ENCODE data around the gene GABARAP. TPM values are rescaled to one million over a fixed set of nuclear protein-coding genes. Genes with fewer than 3 reads are reported as not detected.
A peak's percentile ranks its signal among the peaks of the same experiment; 100 is the strongest.

The GABARAP gene
- total RNA-seq, 4 donors from 2014 or later, result 112 to 840 (median 273) TPM

DNA sequence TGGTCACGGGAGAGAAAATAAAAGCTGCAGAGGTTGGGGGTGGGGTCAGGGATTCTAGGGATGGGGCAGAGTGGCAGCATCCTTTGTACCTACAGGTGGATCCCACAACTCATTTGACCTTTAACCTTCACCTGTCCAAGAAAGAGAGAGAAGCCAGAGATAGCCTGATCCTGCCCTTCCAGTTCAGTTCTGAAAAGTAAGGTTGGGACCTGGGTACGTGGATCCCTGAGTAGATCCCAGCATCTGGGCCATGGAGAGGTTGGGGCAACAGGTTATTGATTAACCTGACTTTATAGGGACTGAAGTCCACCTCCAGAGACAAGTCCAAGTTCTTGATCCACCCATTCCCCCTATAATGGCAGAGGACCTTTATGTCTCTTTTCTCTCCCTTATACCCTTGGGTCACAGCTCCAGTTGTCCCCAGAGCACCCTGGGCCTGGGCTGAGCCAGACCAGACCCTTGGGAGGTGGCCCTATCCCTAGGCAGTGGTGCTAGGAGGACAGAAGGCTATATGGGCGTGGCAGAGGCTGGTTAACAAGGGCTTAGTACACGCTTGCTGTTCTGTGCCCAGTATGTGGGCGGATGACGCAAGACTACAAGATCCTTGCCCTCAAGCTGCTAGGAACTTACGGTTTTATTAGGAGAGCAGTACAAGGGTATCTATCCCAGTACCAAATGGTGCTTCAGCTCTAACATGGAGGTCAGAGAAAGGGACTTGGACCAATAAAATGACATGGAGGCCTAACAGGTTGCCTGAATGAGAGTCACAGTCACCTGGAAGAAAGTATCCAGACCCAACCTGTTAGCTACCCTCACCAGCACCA is 16.7 kb upstream of the GABARAP start:
- TF ChIP-seq POLR2A (IDR thresholded peaks at IDR 0.05), result no peak
- TF ChIP-seq, protein P1, sequence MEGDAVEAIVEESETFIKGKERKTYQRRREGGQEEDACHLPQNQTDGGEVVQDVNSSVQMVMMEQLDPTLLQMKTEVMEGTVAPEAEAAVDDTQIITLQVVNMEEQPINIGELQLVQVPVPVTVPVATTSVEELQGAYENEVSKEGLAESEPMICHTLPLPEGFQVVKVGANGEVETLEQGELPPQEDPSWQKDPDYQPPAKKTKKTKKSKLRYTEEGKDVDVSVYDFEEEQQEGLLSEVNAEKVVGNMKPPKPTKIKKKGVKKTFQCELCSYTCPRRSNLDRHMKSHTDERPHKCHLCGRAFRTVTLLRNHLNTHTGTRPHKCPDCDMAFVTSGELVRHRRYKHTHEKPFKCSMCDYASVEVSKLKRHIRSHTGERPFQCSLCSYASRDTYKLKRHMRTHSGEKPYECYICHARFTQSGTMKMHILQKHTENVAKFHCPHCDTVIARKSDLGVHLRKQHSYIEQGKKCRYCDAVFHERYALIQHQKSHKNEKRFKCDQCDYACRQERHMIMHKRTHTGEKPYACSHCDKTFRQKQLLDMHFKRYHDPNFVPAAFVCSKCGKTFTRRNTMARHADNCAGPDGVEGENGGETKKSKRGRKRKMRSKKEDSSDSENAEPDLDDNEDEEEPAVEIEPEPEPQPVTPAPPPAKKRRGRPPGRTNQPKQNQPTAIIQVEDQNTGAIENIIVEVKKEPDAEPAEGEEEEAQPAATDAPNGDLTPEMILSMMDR (IDR thresholded peaks at IDR 0.05), result no peak
- peaks cover 9 to 28% of the 10 kb centered on the region in 2 donors for H3K4me1 ChIP-seq
- no peaks in the 10 kb centered on the region for H3K27me3 ChIP-seq
- H3K9me3 ChIP-seq, result no peaks in the 10 kb centered on the region
- intact Hi-C loops (cut with DNase I), result no loop called here
- no peak overlapping the region for H3K27ac ChIP-seq
- DNase-seq, result peak in 1 of 2 donors; percentile 30
- peaks cover 21 to 33% of the 10 kb centered on the region in 2 donors for H3K36me3 ChIP-seq
- H3K4me3 ChIP-seq (replicated peaks in 1 of 3), result no peak overlapping the region
- WGBS, 2 donors, result 90 to 91% methylated on average over 7 of the region's 7 CpGs

DNA sequence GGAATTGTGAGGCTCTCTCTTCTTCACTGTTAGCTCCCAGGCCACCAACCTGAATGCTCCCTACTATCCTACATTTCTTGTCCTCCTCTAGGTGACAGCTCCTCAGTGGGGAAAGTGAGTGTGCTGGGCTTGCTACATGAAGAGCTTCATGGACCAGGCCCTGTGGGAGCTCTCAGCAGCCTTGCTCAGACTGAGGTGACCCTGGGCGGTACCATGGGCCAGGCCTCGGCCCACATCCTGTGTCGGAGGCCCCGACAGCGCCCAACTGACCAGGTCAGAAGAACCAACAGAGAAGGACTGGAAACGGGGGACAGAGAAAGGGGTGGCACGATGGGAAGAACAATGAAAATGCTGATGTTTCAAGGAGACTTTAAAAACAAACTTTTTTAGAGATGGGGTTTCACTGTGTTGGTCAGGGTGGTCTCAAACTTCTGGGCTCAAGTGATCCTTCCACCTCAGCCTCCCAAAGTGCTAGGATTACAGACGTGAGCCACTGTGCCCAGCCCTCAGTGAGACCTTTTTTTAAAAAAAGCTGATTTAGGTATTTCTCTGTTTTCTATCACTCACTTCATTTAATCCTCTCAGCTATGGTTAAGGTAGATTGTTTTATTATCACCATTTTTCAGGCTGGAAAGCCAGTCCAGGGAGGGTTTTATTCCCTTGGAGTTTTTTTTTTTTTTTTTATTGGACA is 14.7 kb upstream of the GABARAP start:
- Histone ChIP-seq H3K27me3 (no peaks in the 10 kb centered on the region), H3K4me1 (peaks cover 19 to 33% of the 10 kb centered on the region in 2 donors), H3K36me3 (peaks cover 21 to 33% of the 10 kb centered on the region in 2 donors), H3K27ac (no peak overlapping the region), H3K9me3 (no peaks in the 10 kb centered on the region), H3K4me3 (replicated peaks in 1 of 3) (no peak overlapping the region)
- 87 to 93% methylated on average over 8 of the region's 8 CpGs for WGBS, 2 donors
- TF ChIP-seq, protein P1 (IDR thresholded peaks at IDR 0.05), result no peak
- TF ChIP-seq POLR2A (IDR thresholded peaks at IDR 0.05), result no peak
- intact Hi-C loops (cut with DNase I), result no loop called here
- no peak for DNase-seq

DNA sequence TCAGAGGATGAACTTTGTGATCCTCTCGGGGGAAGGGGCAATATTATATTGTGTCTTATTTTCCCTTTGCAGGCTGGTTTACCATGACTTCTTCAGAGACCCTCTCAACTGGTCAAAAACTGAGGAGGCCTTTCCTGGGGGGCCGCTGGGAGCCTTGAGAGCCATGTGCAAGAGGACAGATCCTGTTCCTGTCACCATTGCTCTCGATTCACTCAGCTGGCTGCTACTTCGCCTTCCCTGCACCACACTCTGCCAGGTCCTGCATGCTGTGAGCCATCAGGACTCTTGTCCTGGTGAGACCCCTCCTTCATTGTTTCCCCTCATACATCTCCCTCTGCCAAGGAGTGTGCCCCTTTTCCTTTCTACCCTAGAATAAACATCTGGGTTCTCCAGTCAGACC is 12.3 kb upstream of the GABARAP start:
- H3K9me3 ChIP-seq, result no peaks in the 10 kb centered on the region
- H3K36me3 ChIP-seq, result peaks cover 21 to 33% of the 10 kb centered on the region in 2 donors
- TF ChIP-seq, protein P1 (IDR thresholded peaks at IDR 0.05), result no peak
- no peak for TF ChIP-seq POLR2A (IDR thresholded peaks at IDR 0.05)
- WGBS, 2 donors, result 92 to 94% methylated on average over 4 of the region's 4 CpGs
- H3K27ac ChIP-seq, result no peak overlapping the region
- no peak for DNase-seq
- H3K4me1 ChIP-seq, result peaks cover 20 to 30% of the 10 kb centered on the region in 2 donors
- intact Hi-C loops (cut with DNase I), result no loop called here
- H3K27me3 ChIP-seq, result no peaks in the 10 kb centered on the region
- H3K4me3 ChIP-seq (replicated peaks in 1 of 3), result no peak overlapping the region

DNA sequence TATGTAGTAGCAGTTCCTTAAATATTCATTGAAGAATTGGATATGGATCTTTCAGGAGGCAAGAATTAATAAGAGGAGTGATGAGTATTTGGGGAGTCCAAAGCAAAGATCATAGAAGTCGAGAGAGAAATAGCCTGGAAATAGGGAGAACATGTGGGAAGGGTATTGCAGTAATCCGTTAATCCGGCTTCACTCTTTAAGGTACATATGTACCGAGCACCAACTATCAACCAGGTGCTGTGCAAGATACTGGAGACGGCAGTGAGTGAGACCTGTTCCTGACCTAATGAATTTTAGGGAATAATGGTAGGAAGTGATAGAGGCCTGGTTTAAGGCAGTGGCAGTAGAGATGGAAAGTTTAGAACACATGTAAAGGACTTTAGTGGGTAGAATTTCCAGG is 10.8 kb upstream of the GABARAP start:
- Histone ChIP-seq H3K36me3 (peaks cover 14 to 26% of the 10 kb centered on the region in 2 donors), H3K27ac (peak overlapping the region; percentile 98 to 100 (median 98)), H3K4me1 (peaks cover 20 to 32% of the 10 kb centered on the region in 2 donors), H3K9me3 (no peaks in the 10 kb centered on the region), H3K4me3 (replicated peaks in 1 of 3) (peak overlapping the region in 1 of 3 donors; percentile 98), H3K27me3 (no peaks in the 10 kb centered on the region)
- no peak for DNase-seq
- intact Hi-C loops (cut with DNase I), result no loop called here
- TF ChIP-seq POLR2A (IDR thresholded peaks at IDR 0.05), result no peak
- WGBS, 2 donors, result 73 to 75% methylated on average over 5 of the region's 5 CpGs

DNA sequence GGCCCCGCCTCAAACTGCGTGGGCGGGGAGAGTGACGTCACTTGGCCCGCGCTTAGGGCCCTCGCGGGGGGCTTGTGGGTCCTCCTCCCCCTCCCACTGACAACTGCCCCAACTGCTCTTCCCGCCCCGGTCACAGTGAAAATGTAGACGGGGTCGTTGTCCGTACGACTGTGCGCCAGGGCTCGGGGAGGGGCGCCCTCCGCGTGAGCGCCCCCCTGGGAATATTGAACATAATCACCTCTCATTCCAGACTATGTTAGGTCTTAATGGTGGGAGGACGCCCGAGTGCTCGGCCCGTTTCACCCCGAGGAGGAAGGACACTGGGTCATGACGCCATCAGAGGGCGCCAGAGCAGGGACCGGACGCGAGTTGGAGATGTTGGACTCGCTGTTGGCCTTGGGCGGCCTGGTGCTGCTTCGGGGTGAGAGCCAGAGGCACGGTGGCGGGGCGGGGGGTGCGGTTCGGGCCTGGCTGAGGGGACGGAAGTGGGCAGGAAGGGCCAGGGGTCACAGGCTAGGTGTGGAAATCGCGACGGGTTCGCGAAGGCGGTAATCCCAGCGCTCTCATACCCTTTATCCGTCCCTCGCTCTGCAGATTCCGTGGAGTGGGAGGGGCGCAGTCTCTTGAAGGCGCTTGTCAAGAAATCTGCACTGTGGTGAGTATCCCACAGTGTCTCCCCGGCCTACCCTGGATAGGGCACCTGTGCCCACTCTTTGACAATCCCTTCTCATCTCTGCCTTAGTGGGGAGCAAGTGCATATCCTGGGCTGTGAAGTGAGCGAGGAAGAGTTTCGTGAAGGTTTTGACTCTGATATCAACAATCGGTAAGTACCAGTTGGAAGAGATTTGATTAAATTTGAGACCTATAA is 10.2 kb upstream of the GABARAP start, which contains the start of gene ELP5:
Gene ELP5 (plus strand): TSS at position 40 of the 868 bp plus-strand sequence. CDS start 336 bp downstream, at position 376.
- Histone ChIP-seq H3K4me1 (peaks cover 20 to 32% of the 10 kb centered on the region in 2 donors), H3K36me3 (peaks cover 13 to 24% of the 10 kb centered on the region in 2 donors), H3K4me3 (replicated peaks in 1 of 3) (peak within 1 kb of the TSS; percentile 71 to 98 (median 86)), H3K9me3 (no peaks in the 10 kb centered on the region), H3K27ac (peak within 1 kb of the TSS; percentile 98 to 100 (median 98)), H3K27me3 (no peaks in the 10 kb centered on the region)
- TF ChIP-seq POLR2A (IDR thresholded peaks at IDR 0.05), result peak; percentile 39 to 77
- TF ChIP-seq, protein P1 (IDR thresholded peaks at IDR 0.05), result peak in 5 of 6 experiments; percentile 14 to 34 (median 25)
- intact Hi-C loops (cut with DNase I), result no loop called here
- peak; percentile 94 to 95 for DNase-seq
- WGBS, 2 donors, result 2 to 3% methylated on average over 17 to 22 of the region's 55 CpGs

Measured in thyroid gland (tissue), 4 donors.